CD14-positive monocyte (primary cell): ENCODE results near the gene RTN4R. TPM values are rescaled to one million over a fixed set of nuclear protein-coding genes. Genes with fewer than 3 reads are reported as not detected.
"Not testable (repeated sequence)": the region's sequence is repeated elsewhere in the genome, so short reads cannot be mapped to it uniquely, and the experiment has no call there.

Source experiments
- DNase-seq, 3 donors: peaks; one replicate each; pipeline ENCODE4 v3.0.0-alpha.2; 2011 to 2022
- H2AFZ ChIP-seq: 2 replicates; pipeline ENCODE4 v1.6.0; 2012; ENCODE audit warnings: mild to moderate bottlenecking, low read depth, low read length, inconsistent platforms; ENCODE audit not compliant: insufficient read depth, poor library complexity, severe bottlenecking
- H3K27ac ChIP-seq, 2 donors: 1 replicate in 1 of 2; 2 replicates in 1 of 2; pipeline ENCODE4 v1.5.1; 2012 to 2013; ENCODE audit warnings: low read length in 2 of 2, control low read depth in 1 of 2, inconsistent platforms in 1 of 2, low read depth in 1 of 2, mild to moderate bottlenecking in 1 of 2
- H3K27me3 ChIP-seq, 2 donors: one replicate each; pipeline versions ENCODE4 v1.6.0 to v1.6.1; 2011 to 2013; ENCODE audit warnings: low read length in 2 of 2; ENCODE audit not compliant: control insufficient read depth in 2 of 2, insufficient read depth in 2 of 2
- H3K36me3 ChIP-seq, 2 donors: replicated peaks in 1 of 2; 1 replicate in 1 of 2; 2 replicates in 1 of 2; pipeline versions ENCODE4 v1.5.1 to v1.6.1; 2012 to 2013; ENCODE audit warnings: low read length in 2 of 2, control low read depth in 1 of 2, inconsistent platforms in 1 of 2, mild to moderate bottlenecking in 1 of 2; ENCODE audit not compliant: insufficient read depth in 2 of 2, control insufficient read depth in 1 of 2
- H3K4me1 ChIP-seq, 2 donors: 1 replicate in 1 of 2; 2 replicates in 1 of 2; pipeline versions ENCODE4 v1.5.1 to v1.6.1; 2012 to 2013; ENCODE audit warnings: low read length in 2 of 2, control low read depth in 1 of 2, inconsistent platforms in 1 of 2, mild to moderate bottlenecking in 1 of 2, moderate library complexity in 1 of 2; ENCODE audit not compliant: insufficient read depth in 2 of 2, control insufficient read depth in 1 of 2
- H3K4me2 ChIP-seq: replicated peaks from 2 replicates; pipeline ENCODE3; 2012; ENCODE audit warnings: low read length, moderate library complexity, mild to moderate bottlenecking; ENCODE audit not compliant: poor library complexity, severe bottlenecking; ENCODE audit errors: extremely low read depth
- H3K4me3 ChIP-seq, 3 experiments: fragments of 200-600 bp in 1 of 3; sonication (generic) in 1 of 3; replicated peaks in 1 of 3; 1 replicate in 2 of 3; 2 replicates in 1 of 3; pipeline ENCODE4 v1.5.1; 2011 to 2013; ENCODE audit warnings: low read length in 3 of 3, mild to moderate bottlenecking in 3 of 3, control low read depth in 2 of 3, low read depth in 2 of 3, inconsistent platforms in 1 of 3, moderate library complexity in 1 of 3
- H3K79me2 ChIP-seq: 2 replicates; pipeline ENCODE4 v1.6.0; 2012; ENCODE audit warnings: mild to moderate bottlenecking, control low read depth, inconsistent platforms, low read length, moderate library complexity; ENCODE audit not compliant: insufficient read depth
- H3K9ac ChIP-seq: 2 replicates; pipeline ENCODE4 v1.6.0; 2017; ENCODE audit warnings: low read length, mild to moderate bottlenecking; ENCODE audit not compliant: insufficient read depth, poor library complexity, severe bottlenecking
- H3K9me3 ChIP-seq, 2 donors: replicated peaks in 1 of 2; 1 replicate in 1 of 2; 2 replicates in 1 of 2; pipeline versions ENCODE4 v1.5.1 to v1.6.1; 2012 to 2013; ENCODE audit warnings: low read length in 2 of 2, control low read depth in 1 of 2; ENCODE audit not compliant: control insufficient read depth in 1 of 2, insufficient read depth in 1 of 2
- H4K20me1 ChIP-seq: 2 replicates; pipeline ENCODE4 v1.6.0; 2012; ENCODE audit warnings: mild to moderate bottlenecking, low read length, control low read depth, moderate library complexity; ENCODE audit not compliant: insufficient read depth
- H3K27ac Mint-ChIP-seq, 7 donors: one replicate each; pipeline ENCODE4 v1.8.0; 2020; ENCODE audit warnings: mild to moderate bottlenecking in 7 of 7, mixed read lengths in 7 of 7, moderate library complexity in 6 of 7, inconsistent platforms in 2 of 7
- H3K27me3 Mint-ChIP-seq, 3 donors: one replicate each; pipeline ENCODE4 v1.8.0; 2021 to 2022; ENCODE audit warnings: low read depth in 3 of 3, mild to moderate bottlenecking in 3 of 3, mixed read lengths in 3 of 3, moderate library complexity in 3 of 3, inconsistent platforms in 1 of 3
- H3K36me3 Mint-ChIP-seq, 2 donors: one replicate each; pipeline ENCODE4 v1.8.0; 2020; ENCODE audit warnings: mixed read lengths in 2 of 2, inconsistent platforms in 1 of 2, mild to moderate bottlenecking in 1 of 2
- H3K4me1 Mint-ChIP-seq: one replicate; pipeline ENCODE4 v1.8.0; 2020; ENCODE audit warnings: mild to moderate bottlenecking, mixed read lengths
- H3K4me3 Mint-ChIP-seq, 2 donors: one replicate each; pipeline ENCODE4 v1.8.0; 2020; ENCODE audit warnings: mild to moderate bottlenecking in 2 of 2, mixed read lengths in 2 of 2, moderate library complexity in 1 of 2
- H3K9me3 Mint-ChIP-seq, 7 donors: one replicate each; pipeline ENCODE4 v1.8.0; 2020 to 2022; ENCODE audit warnings: mixed read lengths in 7 of 7, mild to moderate bottlenecking in 6 of 7, moderate library complexity in 6 of 7, inconsistent platforms in 2 of 7
- CTCF ChIP-seq: fragments of 200-600 bp; IDR thresholded peaks from one replicate; pipeline ENCODE4 v1.8.0; 2022; ENCODE audit warnings: antibody characterized with exemption, mild to moderate bottlenecking
- WGBS: methylation state at CpG from one replicate; pipeline ENCODE4 v1.1.5; 2013; ENCODE audit warnings: missing lambda C conversion rate; ENCODE audit not compliant: insufficient coverage; 5-methylcytosine and 5-hydroxymethylcytosine counted together
- intact Hi-C, 2 donors: fragments of 100-400 bp; cut with micrococcal nuclease; formaldehyde crosslinking; loops; one replicate each; pipeline versions ENCODE4 v1.15.0 to v1.15.1; 2023
- polyA plus RNA-seq, 3 donors: library from polyadenylated mRNA; depleted of rRNA in 1 of 3; unstranded in 2 of 3; stranded (reverse) in 1 of 3; fragments of 300-500 nt in 2 of 3; fragments of >200 nt in 1 of 3; fragmentation: Illumina TruSeq in 2 of 3; gene quantifications; 1 replicate in 2 of 3; 2 replicates in 1 of 3; pipeline ENCODE4 v1.2.3, GENCODE V29; 2012 to 2021

Gene RTN4R
- polyA plus RNA-seq, 3 donors: not detected

- Histone ChIP-seq H3K9ac (no peak overlapping the region), H3K4me2 (no peak overlapping the region), H3K27ac (no peak overlapping the region), H3K36me3 (no peaks in the 10 kb centered on the region), H3K4me1 (no peaks in the 10 kb centered on the region), H3K4me3 (no peak overlapping the region), H3K79me2 (no peaks in the 10 kb centered on the region), H3K27me3 (no peaks in the 10 kb centered on the region), H2AFZ (no peak overlapping the region), H4K20me1 (no peaks in the 10 kb centered on the region), H3K9me3 (no peaks in the 10 kb centered on the region)
- WGBS: 100% methylated on average over 4 of the region's 12 CpGs
- H3K27ac Mint-ChIP-seq: no peak overlapping the region
- DNase-seq: no peak
- no peaks in the 10 kb centered on the region for H3K9me3 Mint-ChIP-seq
- no peak for TF ChIP-seq CTCF
- H3K27me3 Mint-ChIP-seq: peaks cover 0 to 2% (median 0%) of the 10 kb centered on the region in 3 donors
- no peaks in the 10 kb centered on the region for H3K4me1 Mint-ChIP-seq
- H3K4me3 Mint-ChIP-seq: no peak overlapping the region
- intact Hi-C loops: loop anchor here (10.0 kb wide), 1 partner anchor 306 kb away; no protein-coding TSS in a partner anchor
- no peaks in the 10 kb centered on the region for H3K36me3 Mint-ChIP-seq
These were observed 12.7 kb upstream of the RTN4R start for GRCh38 chr22:20280866-20281265.

GRCh38 chr22:20280163-20280562 is 12.0 kb upstream of the RTN4R start:
- H3K79me2 ChIP-seq, H3K4me1 Mint-ChIP-seq, H3K9me3 Mint-ChIP-seq, H3K4me2 ChIP-seq, H3K36me3 Mint-ChIP-seq, DNase-seq, H3K27me3 ChIP-seq, H4K20me1 ChIP-seq, H2AFZ ChIP-seq, H3K9me3 ChIP-seq, H3K4me3 ChIP-seq, H3K4me3 Mint-ChIP-seq, H3K27ac Mint-ChIP-seq, H3K36me3 ChIP-seq, H3K4me1 ChIP-seq, H3K27me3 Mint-ChIP-seq, H3K27ac ChIP-seq, H3K9ac ChIP-seq: not testable (repeated sequence)
- 50% methylated on average over 2 of the region's 21 CpGs for WGBS
- intact Hi-C loops: loop anchor here (10.0 kb wide), 1 partner anchor 305 kb away; no protein-coding TSS in a partner anchor
